ENCODE results near the gene MESP2.

MESP2 gene, protein sequence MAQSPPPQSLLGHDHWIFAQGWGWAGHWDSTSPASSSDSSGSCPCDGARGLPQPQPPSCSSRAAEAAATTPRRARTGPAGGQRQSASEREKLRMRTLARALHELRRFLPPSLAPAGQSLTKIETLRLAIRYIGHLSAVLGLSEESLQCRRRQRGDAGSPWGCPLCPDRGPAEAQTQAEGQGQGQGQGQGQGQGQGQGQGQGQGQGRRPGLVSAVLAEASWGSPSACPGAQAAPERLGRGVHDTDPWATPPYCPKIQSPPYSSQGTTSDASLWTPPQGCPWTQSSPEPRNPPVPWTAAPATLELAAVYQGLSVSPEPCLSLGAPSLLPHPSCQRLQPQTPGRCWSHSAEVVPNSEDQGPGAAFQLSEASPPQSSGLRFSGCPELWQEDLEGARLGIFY

DNA sequence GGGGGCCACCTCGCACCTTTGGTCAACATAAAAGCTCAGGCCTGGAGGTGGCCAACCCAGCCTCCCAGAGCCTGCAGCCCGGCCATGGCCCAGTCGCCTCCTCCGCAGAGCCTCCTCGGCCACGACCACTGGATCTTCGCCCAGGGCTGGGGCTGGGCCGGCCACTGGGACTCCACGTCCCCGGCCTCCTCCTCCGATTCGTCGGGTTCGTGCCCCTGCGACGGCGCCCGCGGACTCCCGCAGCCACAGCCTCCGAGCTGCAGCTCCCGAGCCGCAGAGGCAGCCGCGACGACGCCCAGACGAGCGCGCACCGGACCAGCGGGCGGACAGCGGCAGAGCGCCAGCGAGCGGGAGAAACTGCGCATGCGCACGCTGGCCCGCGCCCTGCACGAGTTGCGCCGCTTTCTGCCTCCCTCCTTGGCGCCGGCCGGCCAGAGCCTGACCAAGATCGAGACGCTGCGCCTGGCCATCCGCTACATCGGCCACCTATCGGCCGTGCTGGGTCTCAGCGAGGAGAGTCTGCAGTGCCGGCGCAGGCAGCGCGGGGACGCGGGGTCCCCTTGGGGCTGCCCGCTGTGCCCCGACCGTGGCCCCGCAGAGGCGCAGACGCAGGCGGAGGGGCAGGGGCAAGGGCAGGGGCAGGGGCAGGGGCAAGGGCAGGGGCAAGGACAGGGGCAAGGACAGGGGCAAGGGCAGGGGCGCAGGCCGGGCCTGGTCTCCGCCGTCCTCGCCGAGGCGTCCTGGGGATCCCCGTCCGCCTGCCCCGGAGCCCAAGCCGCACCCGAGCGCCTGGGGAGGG is at the start of gene MESP2:
TSS of gene MESP2 (plus strand) at position 59 of the 799 bp plus-strand sequence. CDS start at position 85, 26 bp downstream.
- peak; percentile 12 for DNase-seq (ENCODE audit: low read depth)

DNA sequence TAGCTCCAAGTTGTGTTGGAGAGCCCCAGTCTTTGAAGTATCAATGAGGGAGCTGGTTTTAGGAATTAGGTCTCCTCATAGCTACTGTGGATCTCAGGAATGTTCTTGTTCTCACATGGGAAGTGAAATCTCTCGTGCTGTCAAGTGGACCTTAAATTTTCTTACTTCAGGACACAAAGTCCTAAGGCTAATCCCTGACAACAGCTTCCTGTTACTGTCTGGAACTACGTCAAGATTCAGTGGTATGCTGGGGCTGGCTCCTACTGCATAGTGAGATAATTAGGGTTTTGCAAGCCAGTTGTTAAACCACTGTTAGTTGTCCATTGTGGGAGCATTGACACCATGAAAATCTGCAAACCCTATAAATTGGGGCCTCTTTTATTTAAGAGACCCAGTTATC is 47.9 kb upstream of the MESP2 start:
- no peak for DNase-seq (ENCODE audit: low read depth)

- DNase-seq (ENCODE audit: low read depth): no peak
Observed at GRCh38 chr15:89731275-89731674, 44.9 kb upstream of the MESP2 start.

DNA sequence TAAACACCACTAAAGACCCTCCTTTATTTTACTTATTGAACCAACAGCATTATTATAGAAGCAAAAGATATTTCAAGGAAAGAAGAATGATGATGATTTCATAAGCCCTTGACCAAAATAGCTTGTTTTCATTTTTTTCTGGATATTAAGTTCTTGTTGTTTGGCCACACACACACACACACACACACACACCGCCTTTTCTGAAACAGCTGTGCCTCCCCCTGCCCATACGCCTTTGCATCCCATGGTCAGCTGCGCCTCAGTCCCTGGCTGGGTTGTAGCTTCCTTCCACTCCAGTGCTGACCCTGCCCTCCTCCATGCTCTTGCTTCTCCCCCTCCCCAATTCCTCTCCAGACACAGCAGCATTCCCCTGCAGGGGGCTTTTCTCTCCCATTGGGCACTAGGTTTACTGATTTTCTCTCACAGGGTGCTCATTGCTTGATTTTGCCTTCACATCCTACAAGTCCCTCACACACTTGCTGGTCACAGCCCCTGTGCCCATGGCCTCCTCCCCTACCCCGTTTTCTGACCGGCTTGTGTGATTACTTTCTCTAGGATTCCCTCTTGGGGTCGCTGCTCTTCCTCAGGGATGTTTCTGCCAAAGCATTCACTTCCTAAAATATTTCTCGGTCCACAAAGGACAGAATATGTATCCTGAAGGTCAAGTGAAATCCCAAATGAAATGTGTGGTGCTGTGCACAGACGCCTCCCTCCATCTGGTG is 43.5 kb upstream of the MESP2 start:
- DNase-seq (ENCODE audit: low read depth): no peak

DNA sequence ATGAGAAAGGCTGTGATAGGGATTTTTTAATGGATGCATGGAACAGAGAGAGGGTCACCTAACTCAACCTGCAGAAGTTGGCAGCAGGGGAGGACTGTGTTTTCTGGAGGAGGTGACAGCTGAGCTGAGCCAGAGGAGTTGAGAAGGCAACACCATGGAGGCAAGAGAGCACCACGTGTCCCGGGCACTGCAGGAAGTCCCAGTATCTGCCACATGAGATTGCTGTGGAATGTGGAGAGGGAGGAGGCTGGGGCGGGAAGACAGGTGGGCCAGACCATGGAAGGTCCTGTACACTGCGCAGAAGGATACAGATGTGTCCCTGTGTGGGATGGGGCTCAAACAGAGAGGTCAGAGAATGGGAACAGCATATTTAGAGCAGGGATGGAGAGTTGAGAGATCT is 40.4 kb upstream of the MESP2 start:
- DNase-seq (ENCODE audit: low read depth): no peak

- DNase-seq (ENCODE audit: low read depth): no peak
Observed at GRCh38 chr15:89740137-89740536, 36.0 kb upstream of the MESP2 start.

- no peak for DNase-seq (ENCODE audit: low read depth)
Observed at GRCh38 chr15:89743011-89743410, 33.1 kb upstream of the MESP2 start.

GRCh38 chr15:89743594-89743993 is 32.5 kb upstream of the MESP2 start:
- DNase-seq (ENCODE audit: low read depth): no peak

GRCh38 chr15:89745131-89745530 is 31.0 kb upstream of the MESP2 start:
- DNase-seq (ENCODE audit: low read depth): no peak

- no peak for DNase-seq (ENCODE audit: low read depth)
Observed at GRCh38 chr15:89745768-89746167, 30.4 kb upstream of the MESP2 start.

DNA sequence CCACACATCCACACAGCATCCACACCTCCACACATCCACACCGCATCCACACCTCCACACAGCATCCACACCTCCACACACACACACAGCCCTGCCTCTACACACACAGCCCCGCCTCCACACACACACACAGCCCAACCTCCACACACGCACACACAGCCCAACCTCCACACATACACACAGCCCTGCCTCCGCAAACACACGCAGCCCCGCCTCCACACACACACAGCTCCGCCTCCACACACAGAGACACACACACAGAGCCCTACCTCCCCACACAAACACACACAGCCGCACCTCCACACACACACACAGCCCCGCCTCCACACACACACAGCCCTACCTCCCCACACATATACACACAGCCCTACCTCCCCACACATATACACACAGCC is 29.7 kb upstream of the MESP2 start:
- DNase-seq (ENCODE audit: low read depth): no peak

DNA sequence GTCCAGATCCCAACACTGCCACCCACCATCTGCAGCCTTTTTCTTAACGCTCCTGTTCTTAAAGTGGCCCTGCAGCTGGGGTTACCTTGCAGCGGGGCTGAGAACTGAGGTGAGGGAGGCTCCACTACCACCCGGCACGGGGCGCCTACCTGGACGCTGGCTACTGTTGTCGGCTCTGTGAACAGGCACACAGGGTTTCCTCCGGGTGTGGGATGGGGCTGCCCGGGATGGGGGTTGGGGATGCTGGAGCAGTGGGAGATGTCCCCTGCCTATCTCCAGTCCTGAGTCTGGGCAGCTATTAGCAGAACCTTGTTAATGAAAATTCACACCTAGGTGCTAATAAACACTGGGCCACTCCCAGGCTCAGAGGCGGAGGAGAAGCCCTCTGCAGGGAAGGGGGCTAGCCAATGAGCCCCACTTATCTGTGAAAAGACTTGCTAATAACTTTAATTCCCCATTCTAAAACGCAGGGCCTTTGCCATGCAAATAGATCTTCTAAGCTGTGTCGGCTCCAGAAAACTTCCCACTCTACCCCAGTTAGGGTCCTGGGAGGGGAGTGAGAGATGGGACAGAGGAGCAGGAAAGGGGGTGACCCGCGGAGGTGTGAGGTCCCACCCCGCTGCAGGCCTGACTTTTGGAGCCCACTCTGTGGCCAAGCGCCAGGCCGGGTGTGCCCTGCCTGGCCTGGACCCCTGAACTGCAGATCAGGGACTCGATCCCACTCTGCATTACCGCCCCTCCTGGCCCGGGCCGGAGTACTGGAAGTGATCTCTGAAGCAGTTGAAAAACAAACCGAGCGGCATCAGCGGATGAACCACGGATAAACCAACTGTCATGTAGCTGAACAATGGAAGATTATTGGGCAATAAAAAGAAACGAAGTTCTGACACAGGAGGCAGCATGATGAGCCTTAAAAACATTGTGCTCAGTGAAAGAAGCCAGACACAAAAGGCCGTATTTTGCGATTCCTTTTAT is 28.1 kb upstream of the MESP2 start:
- DNase-seq (ENCODE audit: low read depth): no peak

DNA sequence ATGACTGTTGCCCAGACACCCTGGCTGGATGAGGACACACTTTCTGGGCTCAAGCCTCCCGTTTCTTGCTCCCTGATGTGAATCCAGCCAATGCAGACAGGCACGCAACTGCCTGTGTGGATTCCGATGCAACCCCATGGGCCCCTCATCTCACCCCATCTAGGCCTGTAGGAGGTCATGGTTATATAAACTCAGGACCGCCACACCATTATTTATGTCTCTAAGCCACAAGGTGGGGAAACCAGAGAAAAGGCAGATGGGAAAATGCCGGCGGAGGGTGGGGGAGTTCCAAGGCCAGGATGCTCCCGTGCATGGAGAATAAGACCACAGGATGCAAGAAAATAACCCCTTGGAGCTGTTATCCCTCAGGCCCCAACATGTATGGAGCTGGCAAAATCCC is 27.1 kb upstream of the MESP2 start:
- no peak for DNase-seq (ENCODE audit: low read depth)

- DNase-seq (ENCODE audit: low read depth): no peak
Observed at GRCh38 chr15:89749526-89749925, 26.6 kb upstream of the MESP2 start.

DNA sequence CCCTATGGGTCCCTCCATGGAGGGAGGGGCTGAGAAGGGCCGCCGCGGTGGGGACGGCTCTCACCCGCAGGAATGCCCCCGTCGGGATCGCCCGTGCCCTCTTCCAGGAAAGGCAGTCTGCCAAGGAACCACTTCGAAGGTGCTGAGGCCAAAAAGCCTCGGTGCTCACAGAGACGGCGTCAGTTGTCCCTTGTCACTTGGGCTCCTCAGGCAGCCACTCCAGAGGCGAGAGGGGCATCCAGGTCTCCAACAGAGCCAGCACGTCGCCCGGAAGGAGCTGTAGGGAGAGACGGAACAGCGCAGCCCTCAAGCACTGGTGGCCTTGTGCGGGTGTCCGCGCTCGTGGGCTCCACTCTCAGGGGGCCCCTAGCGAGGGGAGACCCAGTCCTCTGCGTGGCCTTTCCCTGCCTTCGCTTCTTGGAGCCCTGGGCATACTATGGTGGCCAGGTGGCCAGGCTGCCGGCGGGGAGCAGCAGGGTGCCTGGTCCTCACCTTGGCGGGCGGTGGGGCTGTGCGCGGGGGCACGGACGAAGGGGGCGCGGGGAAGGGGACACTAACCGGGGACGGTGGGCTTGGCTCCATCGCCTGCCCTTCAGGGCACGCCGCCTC is 26.1 kb upstream of the MESP2 start:
- DNase-seq (ENCODE audit: low read depth): no peak

DNA sequence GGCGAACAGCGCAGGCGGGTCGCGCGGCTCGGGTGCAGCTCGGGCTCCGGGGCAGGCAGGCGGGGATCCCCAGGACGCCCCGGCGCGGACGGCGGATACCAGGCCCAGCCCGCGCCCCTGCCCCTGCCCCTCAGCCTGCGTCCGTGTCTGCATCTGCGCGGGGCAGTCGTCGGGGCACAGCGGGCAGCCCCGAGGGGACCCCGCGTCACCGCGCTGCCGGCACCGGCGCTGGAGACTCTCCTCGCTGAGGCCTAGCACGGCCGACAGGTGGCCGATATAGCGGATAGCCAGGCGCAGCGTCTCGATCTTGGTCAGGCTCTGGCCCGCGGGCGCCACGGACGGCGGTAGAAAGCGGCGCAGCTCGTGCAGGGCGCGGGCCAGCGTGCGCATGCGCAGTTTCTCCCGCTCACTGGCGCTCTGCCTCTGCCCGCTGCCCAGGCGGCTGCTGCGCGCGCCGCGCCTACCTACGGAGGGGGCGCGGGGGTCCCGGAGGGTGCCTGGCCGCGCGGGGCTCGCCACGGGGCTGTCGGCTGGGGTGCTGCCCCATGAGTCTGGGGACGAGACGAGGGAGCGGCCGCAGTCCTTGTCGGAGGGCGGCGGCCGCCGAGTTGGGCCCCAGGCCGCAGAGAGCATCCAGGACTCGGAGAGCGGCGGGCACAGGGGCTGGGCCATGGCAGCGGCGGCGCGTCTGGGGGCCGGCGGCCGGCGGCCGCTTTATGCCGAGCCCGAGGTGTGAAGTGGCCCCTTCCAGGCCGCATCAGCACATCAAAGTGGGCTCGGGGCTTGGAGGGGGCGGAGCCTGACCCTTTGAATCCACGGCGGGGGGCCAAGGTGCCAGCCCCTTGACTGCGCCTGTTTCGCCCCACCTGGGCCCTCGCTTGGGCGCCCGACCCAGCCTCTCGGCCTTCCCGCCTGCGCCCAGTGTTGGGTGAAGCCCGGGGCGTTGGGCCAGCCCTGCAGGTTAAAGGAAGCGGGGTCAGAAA is 25.3 kb upstream of the MESP2 start, which contains the start of gene MESP1:
TSS of gene MESP1 (minus strand) at position 690 of the 983 bp plus-strand sequence. CDS start at position 672, 18 bp downstream.
- DNase-seq (ENCODE audit: low read depth): peak; percentile 79

DNA sequence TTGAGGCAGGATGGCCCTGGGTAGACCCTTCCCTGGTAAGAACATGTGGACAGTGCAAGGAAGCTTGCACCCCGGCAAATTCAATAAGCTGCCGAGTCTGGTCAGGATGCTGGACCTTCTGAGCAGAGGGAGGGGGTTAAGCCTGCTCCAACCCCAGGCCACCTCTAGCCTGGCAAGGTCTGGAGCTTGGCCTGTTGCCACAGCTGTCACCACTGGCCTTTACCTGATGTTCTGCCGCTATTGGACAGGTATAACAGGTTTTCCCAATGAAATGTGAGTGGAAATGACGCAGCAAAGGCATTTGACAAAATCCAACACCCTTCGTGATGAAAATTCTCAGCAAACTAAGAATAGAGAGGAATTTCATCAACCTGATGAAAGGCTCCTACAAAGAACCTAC is 24.4 kb upstream of the MESP2 start:
- DNase-seq (ENCODE audit: low read depth): no peak

DNA sequence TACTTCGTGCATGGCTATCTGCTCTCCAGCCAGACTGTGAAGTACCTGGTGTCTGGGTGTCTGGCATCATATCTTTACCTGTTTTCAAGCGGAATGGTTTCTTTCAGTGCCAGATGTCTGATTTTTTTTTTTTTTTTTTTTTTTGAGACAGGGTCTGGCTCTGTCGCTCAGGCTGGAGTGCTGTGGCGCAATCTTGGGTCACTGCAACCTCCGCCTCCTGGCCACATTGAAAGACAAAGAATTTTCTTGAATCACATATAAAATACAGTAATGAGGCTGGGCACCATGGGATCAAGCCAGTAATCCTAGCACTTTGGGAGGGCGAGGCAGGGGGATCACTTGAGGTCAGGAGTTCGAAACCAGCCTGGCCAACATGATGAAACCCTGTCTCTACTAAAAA is 22.3 kb upstream of the MESP2 start:
- no peak for DNase-seq (ENCODE audit: low read depth)

- DNase-seq (ENCODE audit: low read depth): no peak
Observed at GRCh38 chr15:89754361-89755154, 21.6 kb upstream of the MESP2 start.

Data from stimulated activated CD8-positive, alpha-beta memory T cell treated with anti-CD3 and anti-CD28 coated beads, Interleukin-12 subunit alpha, Interleukin-12 subunit beta, amount 100 ng/mL, for 4 hours (primary cell).